ENCODE results near the gene SEMA6A. TPM values are rescaled to one million over a fixed set of nuclear protein-coding genes. Genes with fewer than 3 reads are reported as not detected.

SEMA6A gene
- total and polyA plus RNA-seq, 7 donors: 1.1 to 7.6 (median 3.1) TPM

DNA sequence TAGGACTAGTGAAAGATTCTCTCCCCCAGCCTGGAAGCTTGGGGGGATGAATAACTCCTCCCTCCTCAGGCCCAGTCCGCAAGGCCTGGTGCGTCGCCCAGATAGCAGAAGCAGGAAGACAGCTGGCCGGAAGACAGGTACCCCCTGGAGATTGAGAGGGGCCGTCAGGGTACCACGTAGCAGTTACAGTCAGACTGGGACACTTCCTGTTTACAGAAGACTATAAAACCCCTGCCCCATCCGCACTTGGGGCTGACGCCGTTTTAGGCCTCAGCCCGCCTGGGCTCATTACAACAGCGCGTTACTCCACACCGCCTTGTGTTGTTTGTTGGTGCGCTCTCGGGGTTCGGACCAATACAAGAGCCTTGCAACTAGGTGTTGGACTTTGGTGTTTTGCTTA lies 15.4 kb downstream of the SEMA6A start:
- TF ChIP-seq, protein P1, sequence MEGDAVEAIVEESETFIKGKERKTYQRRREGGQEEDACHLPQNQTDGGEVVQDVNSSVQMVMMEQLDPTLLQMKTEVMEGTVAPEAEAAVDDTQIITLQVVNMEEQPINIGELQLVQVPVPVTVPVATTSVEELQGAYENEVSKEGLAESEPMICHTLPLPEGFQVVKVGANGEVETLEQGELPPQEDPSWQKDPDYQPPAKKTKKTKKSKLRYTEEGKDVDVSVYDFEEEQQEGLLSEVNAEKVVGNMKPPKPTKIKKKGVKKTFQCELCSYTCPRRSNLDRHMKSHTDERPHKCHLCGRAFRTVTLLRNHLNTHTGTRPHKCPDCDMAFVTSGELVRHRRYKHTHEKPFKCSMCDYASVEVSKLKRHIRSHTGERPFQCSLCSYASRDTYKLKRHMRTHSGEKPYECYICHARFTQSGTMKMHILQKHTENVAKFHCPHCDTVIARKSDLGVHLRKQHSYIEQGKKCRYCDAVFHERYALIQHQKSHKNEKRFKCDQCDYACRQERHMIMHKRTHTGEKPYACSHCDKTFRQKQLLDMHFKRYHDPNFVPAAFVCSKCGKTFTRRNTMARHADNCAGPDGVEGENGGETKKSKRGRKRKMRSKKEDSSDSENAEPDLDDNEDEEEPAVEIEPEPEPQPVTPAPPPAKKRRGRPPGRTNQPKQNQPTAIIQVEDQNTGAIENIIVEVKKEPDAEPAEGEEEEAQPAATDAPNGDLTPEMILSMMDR (IDR thresholded peaks at IDR 0.05): no peak
- ATAC-seq: no peak
- H3K27me3 ChIP-seq (ENCODE audit: insufficient read depth in 3 of 3, low read length in 2 of 3): no peaks in the 10 kb centered on the region
- no peak overlapping the region for H3K27ac ChIP-seq
- DNase-seq: no peak
- intact Hi-C loops (cut with DNase I): no loop called here
- no peak overlapping the region for H3K4me3 ChIP-seq
- 75 to 83% (median 81%) methylated on average over 16 of the region's 16 CpGs for WGBS, 3 donors
- H3K9me3 ChIP-seq: no peaks in the 10 kb centered on the region
- no peaks in the 10 kb centered on the region for H3K36me3 ChIP-seq (ENCODE audit: insufficient read depth in 1 of 2, low read depth in 1 of 2)
- H3K4me1 ChIP-seq: peaks cover 18% of the 10 kb centered on the region

DNA sequence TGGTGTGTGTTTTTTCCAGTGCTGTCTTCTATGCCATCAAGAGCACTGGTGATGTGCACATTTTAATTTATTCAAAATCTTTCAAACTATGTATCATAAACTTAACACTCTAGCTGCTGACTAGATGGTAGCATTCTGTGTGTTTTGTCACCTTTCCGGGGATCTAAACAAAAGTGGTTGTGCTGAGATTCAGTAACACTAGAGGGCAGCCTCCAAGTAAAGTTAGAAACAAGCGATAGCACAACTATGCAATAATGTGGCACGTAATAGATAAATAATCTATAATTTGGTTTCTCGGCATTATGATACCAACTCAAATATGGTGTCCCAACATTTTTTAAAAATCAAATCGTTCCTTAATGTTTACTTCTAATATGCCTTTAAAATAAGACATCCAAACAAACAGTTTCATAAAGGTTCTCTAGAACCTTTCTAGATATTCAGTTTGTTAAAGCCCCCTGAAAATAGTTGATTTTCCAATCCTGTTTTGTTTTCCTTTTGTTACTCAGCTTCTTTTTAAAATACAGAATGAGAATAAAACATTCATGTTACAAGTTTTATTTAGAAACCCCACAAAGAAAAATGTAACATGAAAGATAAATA lies 16.9 kb downstream of the SEMA6A start:
- WGBS, 3 donors: 28 to 48% (median 34%) methylated on average over 5 of the region's 5 CpGs
- peak in 2 of 4 donors; percentile 33 to 54 for ATAC-seq

DNA sequence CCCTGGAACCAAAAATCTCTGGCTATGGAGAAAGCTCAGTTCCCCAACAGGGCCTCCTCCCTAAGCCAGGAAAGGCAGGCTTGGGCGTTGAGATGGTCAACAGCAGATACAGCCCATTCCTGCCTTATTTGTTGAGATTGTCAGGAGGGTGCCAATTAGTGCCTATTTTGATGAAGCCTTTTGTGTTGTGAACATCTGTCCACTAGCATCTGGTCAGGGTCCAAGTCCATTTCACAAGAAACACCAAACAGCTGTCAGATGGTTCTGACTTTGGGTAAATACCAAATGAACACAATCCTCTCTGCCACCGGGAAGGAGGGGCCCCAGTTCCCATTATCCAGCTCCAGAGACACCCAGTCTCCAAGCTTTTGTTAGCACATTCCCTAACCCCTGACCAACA lies 19.9 kb downstream of the SEMA6A start:
- WGBS, 3 donors: 51 to 53% (median 53%) methylated on average over 2 of the region's 2 CpGs
- TF ChIP-seq, protein P1 (IDR thresholded peaks at IDR 0.05): no peak
- ATAC-seq: peak in 1 of 4 donors; percentile 27
- no peaks in the 10 kb centered on the region for H3K36me3 ChIP-seq (ENCODE audit: insufficient read depth in 1 of 2, low read depth in 1 of 2)
- DNase-seq: no peak
- H3K9me3 ChIP-seq: no peaks in the 10 kb centered on the region
- no peaks in the 10 kb centered on the region for H3K27me3 ChIP-seq (ENCODE audit: insufficient read depth in 3 of 3, low read length in 2 of 3)
- intact Hi-C loops (cut with DNase I): no loop called here
- no peak overlapping the region for H3K4me3 ChIP-seq
- H3K4me1 ChIP-seq: peaks cover 7% of the 10 kb centered on the region
- no peak overlapping the region for H3K27ac ChIP-seq

More for the DNA sequence above, 16.9 kb downstream of the SEMA6A start:
- Histone ChIP-seq H3K9me3 (no peaks in the 10 kb centered on the region), H3K4me3 (no peak overlapping the region), H3K27me3 (ENCODE audit: insufficient read depth in 3 of 3, low read length in 2 of 3) (no peaks in the 10 kb centered on the region), H3K36me3 (ENCODE audit: insufficient read depth in 1 of 2, low read depth in 1 of 2) (no peaks in the 10 kb centered on the region), H3K4me1 (peaks cover 13% of the 10 kb centered on the region), H3K27ac (no peak overlapping the region)
- intact Hi-C loops (cut with DNase I): no loop called here
- DNase-seq: no peak
- TF ChIP-seq, protein P1 (IDR thresholded peaks at IDR 0.05): peak; percentile 50

DNA sequence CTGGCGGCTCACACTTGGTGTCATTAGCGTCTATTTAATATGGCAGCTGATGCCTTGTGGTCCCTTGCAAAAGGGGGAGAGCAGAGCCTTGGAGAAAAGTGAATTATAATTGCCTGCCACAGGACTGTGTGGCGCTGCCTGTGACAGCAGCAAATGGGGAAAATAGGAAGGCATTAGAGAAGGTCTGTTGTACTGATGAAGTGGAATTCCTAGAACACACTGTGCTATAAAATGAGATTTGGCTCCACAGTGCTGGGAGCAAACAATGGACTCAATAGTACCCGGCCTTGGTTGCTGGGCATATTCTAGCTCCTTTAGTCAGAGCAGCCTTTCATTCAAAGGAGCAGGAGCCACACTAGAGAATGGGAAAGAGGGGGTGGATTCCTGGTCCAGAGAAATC lies 21.3 kb downstream of the SEMA6A start:
- ATAC-seq (no peak), DNase-seq (no peak)
- Histone ChIP-seq H3K9me3 (no peaks in the 10 kb centered on the region), H3K4me1 (peaks cover 6% of the 10 kb centered on the region), H3K27me3 (ENCODE audit: insufficient read depth in 3 of 3, low read length in 2 of 3) (no peaks in the 10 kb centered on the region), H3K27ac (no peak overlapping the region), H3K4me3 (no peak overlapping the region), H3K36me3 (ENCODE audit: insufficient read depth in 1 of 2, low read depth in 1 of 2) (no peaks in the 10 kb centered on the region)
- TF ChIP-seq, protein P1 (IDR thresholded peaks at IDR 0.05): no peak
- intact Hi-C loops (cut with DNase I): no loop called here
- WGBS, 3 donors: 70 to 71% (median 71%) methylated on average over 4 of the region's 4 CpGs

DNA sequence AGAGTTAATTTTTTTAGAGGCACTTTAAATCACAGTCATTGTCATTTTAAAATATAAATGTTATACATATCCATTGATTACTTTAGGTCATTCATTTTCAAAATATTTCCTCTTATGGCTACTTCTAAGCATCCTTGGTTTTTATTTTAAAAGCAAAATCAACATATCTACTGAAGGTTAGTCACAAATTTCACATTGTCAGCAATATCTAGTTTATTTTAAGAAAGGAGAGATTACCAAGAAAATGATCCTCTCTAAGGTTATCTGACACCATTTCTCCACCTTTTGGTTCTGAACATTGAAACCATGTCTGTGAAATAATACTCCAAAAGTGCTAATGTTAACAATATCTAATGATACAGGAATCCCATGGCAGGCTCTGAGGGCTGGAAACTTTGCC lies 24.5 kb downstream of the SEMA6A start:
- no peaks in the 10 kb centered on the region for H3K4me1 ChIP-seq
- no peaks in the 10 kb centered on the region for H3K36me3 ChIP-seq (ENCODE audit: insufficient read depth in 1 of 2, low read depth in 1 of 2)
- no peaks in the 10 kb centered on the region for H3K27me3 ChIP-seq (ENCODE audit: insufficient read depth in 3 of 3, low read length in 2 of 3)
- ATAC-seq (no peak), DNase-seq (no peak)
- TF ChIP-seq, protein P1 (IDR thresholded peaks at IDR 0.05): no peak
- no peak overlapping the region for H3K27ac ChIP-seq
- no peak overlapping the region for H3K4me3 ChIP-seq
- intact Hi-C loops (cut with DNase I): no loop called here
- H3K9me3 ChIP-seq: peaks cover 12% of the 10 kb centered on the region
